Fibroblast of mammary gland (primary cell): ENCODE results near the gene ATG2A.

Source experiments
- DNase-seq: peaks from one replicate; pipeline ENCODE4 v3.0.0-alpha.2; 2010; ENCODE audit warnings: low read depth
- H3K4me3 ChIP-seq: 2 replicates; pipeline ENCODE4 v1.5.1; 2011; ENCODE audit warnings: low read depth, mild to moderate bottlenecking, low read length, moderate library complexity; ENCODE audit not compliant: control insufficient read depth
- CTCF ChIP-seq: conservative IDR thresholded peaks from 2 replicates; pipeline ENCODE4 v1.5.1; 2011; ENCODE audit warnings: low read depth, low read length, inconsistent platforms; ENCODE audit not compliant: control insufficient read depth, insufficient read depth

Gene ATG2A

GRCh38 chr11:64905516-64906313 lies 11.3 kb downstream of the ATG2A start:
- no peak for TF ChIP-seq CTCF
- H3K4me3 ChIP-seq = no peak overlapping the region
- no peak for DNase-seq

- no peak overlapping the region for H3K4me3 ChIP-seq
- DNase-seq = no peak
- TF ChIP-seq CTCF = no peak
Observed at GRCh38 chr11:64903291-64903833, 13.6 kb downstream of the ATG2A start.

- H3K4me3 ChIP-seq = no peak overlapping the region
- TF ChIP-seq CTCF = no peak
- DNase-seq = no peak
Observed at GRCh38 chr11:64902102-64902900, 14.7 kb downstream of the ATG2A start.

- H3K4me3 ChIP-seq = no peak overlapping the region
- no peak for TF ChIP-seq CTCF
- no peak for DNase-seq
Observed at GRCh38 chr11:64900774-64901173, 16.2 kb downstream of the ATG2A start.

- DNase-seq = peak; percentile 47
- no peak for TF ChIP-seq CTCF
- no peak overlapping the region for H3K4me3 ChIP-seq
Observed at GRCh38 chr11:64900263-64900678, 16.7 kb downstream of the ATG2A start.

- no peak for TF ChIP-seq CTCF
- H3K4me3 ChIP-seq = no peak overlapping the region
- no peak for DNase-seq
Observed at GRCh38 chr11:64898541-64898940, 18.5 kb downstream of the ATG2A start.
